PC-9 (cell line): ENCODE data around the gene TMEM198. TPM values are rescaled to one million over a fixed set of nuclear protein-coding genes. Genes with fewer than 3 reads are reported as not detected.

ENCODE experiments used
- BruUV-seq: library from RNA; stranded (reverse); fragments of 400-500 nt; replicated peaks from 2 replicates; lab custom pipeline; 2021; lab: Mats Ljungman, UMichigan
- CTCF ChIA-PET: fragments of 300-600 bp; sonication (Branson Sonifier 250); formaldehyde crosslinking; loops from one replicate; lab custom pipeline; 2022; ENCODE audit warnings: antibody characterized with exemption; lab: Charles Lee
- POLR2A ChIA-PET: fragments of 300-600 bp; sonication (Branson Sonifier 250); formaldehyde crosslinking; loops from one replicate; lab custom pipeline; 2022; ENCODE audit warnings: antibody characterized with exemption; ENCODE audit not compliant: unreplicated experiment; lab: Charles Lee
- DNase-seq, 2 experiments: peaks; one replicate each; pipeline versions ENCODE4 v3.0.0 to v3.0.0-alpha.2; 2015 to 2022; ENCODE audit warnings: mixed read lengths in 1 of 2
- H2AFZ ChIP-seq: fragments of 200-600 bp; sonication (generic); 2 replicates; pipeline ENCODE4 v1.8.1; 2017; ENCODE audit warnings: antibody characterized with exemption
- H3F3A ChIP-seq: fragments of 200-600 bp; sonication (generic); 2 replicates; pipeline ENCODE4 v1.8.1; 2017; ENCODE audit warnings: antibody characterized with exemption, mild to moderate bottlenecking, low read depth; ENCODE audit not compliant: insufficient read depth
- H3K27ac ChIP-seq: fragments of 200-600 bp; sonication (generic); 2 replicates; pipeline ENCODE4 v1.6.1; 2016; ENCODE audit warnings: mixed run types
- H3K27me3 ChIP-seq: fragments of 200-600 bp; sonication (generic); 2 replicates; pipeline ENCODE4 v1.6.1; 2016; ENCODE audit warnings: low read depth, mixed run types; ENCODE audit not compliant: insufficient read depth
- H3K36me3 ChIP-seq: fragments of 200-600 bp; sonication (generic); 2 replicates; pipeline ENCODE4 v1.6.1; 2016; ENCODE audit warnings: low read depth, mixed run types
- H3K4me1 ChIP-seq: fragments of 200-600 bp; sonication (generic); replicated peaks from 2 replicates; pipeline ENCODE4 v1.6.1; 2016; ENCODE audit warnings: mixed run types; ENCODE audit not compliant: insufficient read depth
- H3K4me2 ChIP-seq: fragments of 200-600 bp; sonication (generic); 2 replicates; pipeline ENCODE4 v1.6.1; 2017; ENCODE audit warnings: mixed run types
- H3K4me3 ChIP-seq: fragments of 200-600 bp; sonication (generic); 2 replicates; pipeline ENCODE4 v1.6.1; 2016; ENCODE audit warnings: mixed run types
- H3K79me2 ChIP-seq: fragments of 200-600 bp; sonication (generic); 2 replicates; pipeline ENCODE4 v1.6.1; 2017; ENCODE audit warnings: low read depth, mixed run types
- H3K9me2 ChIP-seq: fragments of 200-600 bp; sonication (generic); 2 replicates; pipeline ENCODE4 v1.8.1; 2017; ENCODE audit warnings: mild to moderate bottlenecking; ENCODE audit not compliant: insufficient read depth
- H3K9me3 ChIP-seq: fragments of 200-600 bp; sonication (generic); 2 replicates; pipeline ENCODE4 v1.8.1; 2016; ENCODE audit warnings: low read depth; ENCODE audit not compliant: insufficient read depth
- H4K20me1 ChIP-seq: fragments of 200-600 bp; sonication (generic); 2 replicates; pipeline ENCODE4 v1.8.1; 2017; ENCODE audit not compliant: insufficient read depth
- CTCF ChIP-seq: fragments of 200-600 bp; sonication (generic); conservative IDR thresholded peaks from 2 replicates; pipeline ENCODE4 v1.6.1; 2017; ENCODE audit warnings: mixed run types, antibody characterized with exemption, mild to moderate bottlenecking, moderate library complexity
- EZH2 ChIP-seq: fragments of 200-600 bp; sonication (generic); IDR thresholded peaks from 2 replicates; pipeline ENCODE4 v1.8.0; 2017; ENCODE audit warnings: antibody characterized with exemption, low read depth
- intact Hi-C: fragments of 100-400 bp; cut with micrococcal nuclease; formaldehyde crosslinking; loops from one replicate; pipeline ENCODE4 v1.10.0; 2022; ENCODE audit not compliant: unreplicated experiment
- total RNA-seq: library from RNA; stranded (reverse); gene quantifications from 2 replicates; pipeline ENCODE4 v1.2.3, GENCODE V29; 2021

The TMEM198 gene
- total RNA-seq, 1 experiment from 2014 or later, result 3.6 TPM

GRCh38 chr2:219575566-219576504 is 32.0 kb downstream of the TMEM198 start:
- intact Hi-C loops, result no loop called here
- Histone ChIP-seq H3K4me3 (no peak overlapping the region), H3K9me2 (no peaks in the 10 kb centered on the region), H3K27ac (no peak overlapping the region), H3K4me2 (no peak overlapping the region), H3K27me3 (no peaks in the 10 kb centered on the region), H2AFZ (no peak overlapping the region), H3K79me2 (no peaks in the 10 kb centered on the region), H3K36me3 (no peaks in the 10 kb centered on the region), H3F3A (no peaks in the 10 kb centered on the region), H4K20me1 (no peaks in the 10 kb centered on the region), H3K4me1 (peaks cover 18% of the 10 kb centered on the region; the same call in 1 of the 2 replicates), H3K9me3 (no peaks in the 10 kb centered on the region)
- TF ChIP-seq EZH2 (no peak), CTCF (no peak)
- no peak for DNase-seq
- ChIA-PET POLR2A (no interaction called here), CTCF (no interaction called here)
- no TSS peak for BruUV-seq

DNA sequence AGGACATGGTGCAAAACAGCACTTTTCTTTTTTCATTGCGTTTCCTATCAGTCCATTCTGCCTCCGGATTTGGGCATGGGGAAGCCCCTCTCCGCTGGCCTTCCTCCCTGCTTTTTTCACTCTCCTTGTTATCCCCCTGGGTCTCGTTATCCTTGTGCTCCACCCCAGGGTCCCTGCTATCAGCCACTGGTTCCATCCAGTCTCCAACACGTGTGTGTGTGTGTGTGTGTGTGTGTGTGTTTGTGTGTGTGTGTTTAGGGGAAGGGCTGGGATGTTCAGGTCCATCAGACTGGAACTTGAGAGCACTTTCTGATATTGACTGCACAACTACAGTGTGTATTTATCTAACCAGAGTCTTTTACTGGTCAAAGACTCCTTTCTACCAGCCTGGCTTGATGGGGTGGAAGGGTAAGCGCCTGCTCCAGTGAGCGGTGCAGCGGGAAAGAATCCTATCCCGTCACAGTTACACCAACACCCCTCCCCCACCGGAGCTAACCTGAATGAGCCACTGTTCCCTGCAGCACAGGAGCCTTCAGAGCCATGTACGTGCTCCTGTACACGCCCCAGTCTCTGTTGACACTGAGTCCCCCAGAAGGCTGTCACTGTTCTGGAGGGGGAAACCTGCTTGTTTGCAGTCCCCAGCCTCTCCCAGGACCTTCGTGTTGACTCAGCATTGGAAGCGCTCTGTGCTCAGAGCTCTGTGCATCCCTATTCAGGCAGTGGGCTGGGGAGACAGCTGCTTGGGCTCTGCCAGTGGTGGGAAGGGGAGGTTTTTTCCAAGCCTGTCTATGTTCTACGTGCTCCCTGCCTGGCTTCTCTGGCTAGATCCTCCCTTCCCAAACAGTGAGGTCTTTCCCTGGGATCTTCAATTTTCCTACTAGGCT is 32.9 kb downstream of the TMEM198 start:
- Histone ChIP-seq H3K27me3 (no peaks in the 10 kb centered on the region), H3K4me3 (no peak overlapping the region), H3K36me3 (no peaks in the 10 kb centered on the region), H2AFZ (no peak overlapping the region), H3K9me3 (no peaks in the 10 kb centered on the region), H3K9me2 (no peaks in the 10 kb centered on the region), H3K4me1 (peaks cover 16% of the 10 kb centered on the region; the same call in 1 of the 2 replicates), H4K20me1 (no peaks in the 10 kb centered on the region), H3F3A (no peaks in the 10 kb centered on the region), H3K79me2 (no peaks in the 10 kb centered on the region), H3K4me2 (no peak overlapping the region), H3K27ac (no peak overlapping the region)
- TF ChIP-seq CTCF (no peak), EZH2 (no peak)
- intact Hi-C loops, result no loop called here
- ChIA-PET POLR2A (interaction anchor here (0.5 kb wide), 1 partner anchor 8 kb away, joined by 4 read pairs; no protein-coding TSS in a partner anchor), CTCF (no interaction called here)
- no TSS peak for BruUV-seq
- no peak for DNase-seq

GRCh38 chr2:219578811-219579613 is 35.2 kb downstream of the TMEM198 start:
- DNase-seq, result peak in 1 of 2 experiments; percentile 54
- Histone ChIP-seq H4K20me1 (no peaks in the 10 kb centered on the region), H3K4me3 (no peak overlapping the region), H2AFZ (no peak overlapping the region), H3K4me1 (peaks cover 9% of the 10 kb centered on the region; the same call in 1 of the 2 replicates), H3F3A (no peaks in the 10 kb centered on the region), H3K36me3 (no peaks in the 10 kb centered on the region), H3K9me2 (no peaks in the 10 kb centered on the region), H3K27ac (no peak overlapping the region), H3K79me2 (no peaks in the 10 kb centered on the region), H3K9me3 (no peaks in the 10 kb centered on the region), H3K4me2 (no peak overlapping the region), H3K27me3 (no peaks in the 10 kb centered on the region)
- ChIA-PET POLR2A (interaction anchor here (0.7 kb wide), 1 partner anchor 166 kb away, joined by 4 read pairs; no protein-coding TSS in a partner anchor), CTCF (interaction anchor here (0.7 kb wide), 1 partner anchor 55 kb away, joined by 3 read pairs; no protein-coding TSS in a partner anchor)
- TF ChIP-seq CTCF (no peak), EZH2 (no peak)
- intact Hi-C loops, result no loop called here
- BruUV-seq, result no TSS peak
